B cell (primary cell): ENCODE measurements around the gene CDK4. TPM values are rescaled to one million over a fixed set of nuclear protein-coding genes. Genes with fewer than 3 reads are reported as not detected.

Source experiments
- ATAC-seq: fragments of 200-7000 bp; cut with Tn5 transposase; one replicate; pipeline ENCODE4 v1.10.0; 2021; ENCODE audit warnings: low read depth, mild to moderate bottlenecking, moderate number of reproducible peaks, moderate library complexity
- CTCF ChIA-PET: fragments of 350-600 bp; sonication (Branson Sonifier 250); formaldehyde crosslinking; loops from one replicate; lab custom pipeline; 2021; ENCODE audit warnings: antibody characterized with exemption, inconsistent platforms; lab: Charles Lee
- POLR2A ChIA-PET: fragments of 350-600 bp; sonication (Branson Sonifier 250); formaldehyde crosslinking; loops from one replicate; lab custom pipeline; 2021; ENCODE audit warnings: antibody characterized with exemption; lab: Charles Lee
- DNase-seq: peaks from one replicate; pipeline ENCODE4 v3.0.0; 2013
- H2AFZ ChIP-seq: 2 replicates; pipeline ENCODE4 v1.6.1; 2012; ENCODE audit warnings: mild to moderate bottlenecking, low read depth, low read length; ENCODE audit not compliant: insufficient read depth, poor library complexity, severe bottlenecking
- H3K27ac ChIP-seq, 2 donors: 1 replicate in 1 of 2; 2 replicates in 1 of 2; pipeline ENCODE4 v1.5.1; 2012 to 2013; ENCODE audit warnings: low read length in 2 of 2, mild to moderate bottlenecking in 2 of 2, moderate library complexity in 1 of 2
- H3K27me3 ChIP-seq, 4 experiments: fragments of 200-600 bp in 1 of 4; sonication (generic) in 1 of 4; replicated peaks in 1 of 4; 1 replicate in 2 of 4; 2 replicates in 2 of 4; pipeline versions ENCODE4 v1.6.1 to v1.7.0; 2013 to 2016; ENCODE audit warnings: low read length in 3 of 4, mild to moderate bottlenecking in 2 of 4, mixed read lengths in 1 of 4, moderate library complexity in 1 of 4; ENCODE audit not compliant: insufficient read depth in 4 of 4, control insufficient read depth in 3 of 4; ENCODE audit errors: control extremely low read depth in 1 of 4
- H3K36me3 ChIP-seq, 2 experiments: replicated peaks in 1 of 2; 1 replicate in 1 of 2; 2 replicates in 1 of 2; pipeline versions ENCODE4 v1.6.1 to v1.7.1; 2013; ENCODE audit warnings: low read length in 1 of 2; ENCODE audit not compliant: insufficient read depth in 2 of 2, control insufficient read depth in 1 of 2; ENCODE audit errors: control extremely low read depth in 1 of 2, extremely low read depth in 1 of 2
- H3K4me1 ChIP-seq, 2 donors: fragments of 200-600 bp in 1 of 2; sonication (generic) in 1 of 2; 1 replicate in 1 of 2; 2 replicates in 1 of 2; pipeline versions ENCODE4 v1.5.1 to v1.6.1; 2013 to 2017; ENCODE audit warnings: low read length in 2 of 2; ENCODE audit not compliant: control insufficient read depth in 2 of 2, insufficient read depth in 2 of 2
- H3K4me2 ChIP-seq: replicated peaks from 2 replicates; pipeline ENCODE3; 2012; ENCODE audit warnings: mild to moderate bottlenecking, low read depth, low read length; ENCODE audit not compliant: poor library complexity, severe bottlenecking
- H3K4me3 ChIP-seq, 5 experiments: fragments of 200-600 bp in 1 of 5; sonication (generic) in 1 of 5; 1 replicate in 3 of 5; 2 replicates in 2 of 5; pipeline versions ENCODE4 v1.5.1 to v1.7.0; 2011 to 2016; ENCODE audit warnings: low read length in 4 of 5, mild to moderate bottlenecking in 4 of 5, low read depth in 2 of 5, control low read depth in 1 of 5, moderate library complexity in 1 of 5; ENCODE audit not compliant: insufficient read depth in 1 of 5; ENCODE audit errors: control extremely low read depth in 1 of 5, extremely low read depth in 1 of 5
- H3K79me2 ChIP-seq: fragments of 200-600 bp; sonication (generic); one replicate; pipeline ENCODE4 v1.6.0; 2016; ENCODE audit warnings: low read length; ENCODE audit not compliant: control insufficient read depth, insufficient read depth
- H3K9ac ChIP-seq: fragments of 200-600 bp; sonication (generic); 2 replicates; pipeline ENCODE4 v1.6.1; 2017; ENCODE audit warnings: mild to moderate bottlenecking, low read length, moderate library complexity
- H3K9me3 ChIP-seq, 3 donors: one replicate each; pipeline versions ENCODE4 v1.6.1 to v1.7.1; 2013; ENCODE audit warnings: low read length in 2 of 3; ENCODE audit not compliant: control insufficient read depth in 2 of 3, insufficient read depth in 1 of 3; ENCODE audit errors: control extremely low read depth in 1 of 3
- H4K20me1 ChIP-seq: 2 replicates; pipeline ENCODE4 v1.6.0; 2012; ENCODE audit warnings: mild to moderate bottlenecking, low read length; ENCODE audit not compliant: insufficient read depth, control insufficient read depth, poor library complexity, severe bottlenecking
- H3K27ac Mint-ChIP-seq: one replicate; pipeline ENCODE4 v1.8.0; 2021; ENCODE audit warnings: mixed read lengths
- H3K27me3 Mint-ChIP-seq: one replicate; pipeline ENCODE4 v1.8.0; 2021; ENCODE audit warnings: mixed read lengths
- H3K4me1 Mint-ChIP-seq: one replicate; pipeline ENCODE4 v1.8.0; 2021; ENCODE audit warnings: mixed read lengths
- H3K4me3 Mint-ChIP-seq: one replicate; pipeline ENCODE4 v1.8.0; 2021; ENCODE audit warnings: mixed read lengths
- H3K9me3 Mint-ChIP-seq: one replicate; pipeline ENCODE4 v1.8.0; 2022; ENCODE audit warnings: mixed read lengths; ENCODE audit not compliant: insufficient read depth
- CTCF ChIP-seq: fragments of 200-600 bp; IDR thresholded peaks from one replicate; pipeline ENCODE4 v1.8.0; 2022; ENCODE audit warnings: antibody characterized with exemption, mild to moderate bottlenecking
- EZH2 ChIP-seq: IDR thresholded peaks from 2 replicates; pipeline ENCODE4 v1.6.1; 2012; ENCODE audit warnings: borderline replicate concordance, low read depth, mild to moderate bottlenecking, moderate library complexity, low read length; ENCODE audit not compliant: insufficient read depth, poor library complexity, severe bottlenecking
- WGBS: methylation state at CpG from one replicate; pipeline ENCODE4 v1.1.5; 2013; ENCODE audit warnings: missing lambda C conversion rate; ENCODE audit not compliant: insufficient coverage; 5-methylcytosine and 5-hydroxymethylcytosine counted together
- intact Hi-C: fragments of 100-400 bp; cut with micrococcal nuclease; formaldehyde crosslinking; loops from one replicate; pipeline ENCODE4 v1.10.0; 2022
- polyA plus RNA-seq: library from polyadenylated mRNA; depleted of rRNA; stranded (reverse); fragments of >200 nt; gene quantifications from 2 replicates; pipeline ENCODE4 v1.2.3, GENCODE V29; 2012
- total RNA-seq, 2 donors: library from RNA; stranded (reverse); fragments of 120-200 nt in 1 of 2; gene quantifications; 1 replicate in 1 of 2; 2 replicates in 1 of 2; pipeline versions ENCODE4 v1.2.3 to v1.2.4, GENCODE V29; 2013 to 2022

The CDK4 gene
- total and polyA plus RNA-seq, 2 donors (not counting 1 experiment from before 2014, with no cell fraction given), result 34.8 to 44.6 TPM

GRCh38 chr12:57796996-57797395 lies 44.9 kb upstream of the CDK4 start:
- Histone ChIP-seq H3K4me3 (no peak overlapping the region), H3K27ac (no peak overlapping the region), H2AFZ (no peak overlapping the region), H3K27me3 (no peaks in the 10 kb centered on the region), H3K9ac (no peak overlapping the region), H3K4me2 (no peak overlapping the region), H3K4me1 (no peaks in the 10 kb centered on the region), H3K36me3 (peaks cover 0 to 53% of the 10 kb centered on the region in 2 experiments), H4K20me1 (no peaks in the 10 kb centered on the region), H3K9me3 (no peaks in the 10 kb centered on the region), H3K79me2 (peaks cover 7% of the 10 kb centered on the region)
- no peak overlapping the region for H3K4me3 Mint-ChIP-seq
- POLR2A ChIA-PET, result interaction anchor here (0.6 kb wide), 1 partner anchor 224 kb away, joined by 3 read pairs; no protein-coding TSS in a partner anchor
- TF ChIP-seq EZH2 (no peak), CTCF (no peak)
- intact Hi-C loops, result no loop called here
- H3K27ac Mint-ChIP-seq, result no peak overlapping the region
- ATAC-seq (no peak), DNase-seq (no peak)
- no peaks in the 10 kb centered on the region for H3K27me3 Mint-ChIP-seq
- no peaks in the 10 kb centered on the region for H3K9me3 Mint-ChIP-seq
- CTCF ChIA-PET, result interaction anchor here (0.8 kb wide), 1 partner anchor 109 kb away, joined by 3 read pairs; no protein-coding TSS in a partner anchor
- no CpG with 5 or more reads among the region's 1 CpG for WGBS
- no peaks in the 10 kb centered on the region for H3K4me1 Mint-ChIP-seq

GRCh38 chr12:57795354-57795753 lies 43.2 kb upstream of the CDK4 start:
- ChIA-PET POLR2A (no interaction called here), CTCF (interaction anchor here (1.6 kb wide), 1 partner anchor 8 kb away, joined by 6 read pairs; no protein-coding TSS in a partner anchor)
- H3K4me3 ChIP-seq, result no peak overlapping the region
- H3K27me3 ChIP-seq, result no peaks in the 10 kb centered on the region
- H3K9ac ChIP-seq, result no peak overlapping the region
- DNase-seq, result no peak
- no peak overlapping the region for H3K27ac ChIP-seq
- Mint-ChIP-seq H3K4me1 (no peaks in the 10 kb centered on the region), H3K9me3 (no peaks in the 10 kb centered on the region), H3K4me3 (no peak overlapping the region), H3K27ac (no peak overlapping the region), H3K27me3 (no peaks in the 10 kb centered on the region)
- H3K4me2 ChIP-seq, result no peak overlapping the region
- H3K79me2 ChIP-seq, result peaks cover 7% of the 10 kb centered on the region
- peaks cover 0 to 62% of the 10 kb centered on the region in 2 experiments for H3K36me3 ChIP-seq
- H3K9me3 ChIP-seq, result no peaks in the 10 kb centered on the region
- intact Hi-C loops, result no loop called here
- WGBS, result 92% methylated on average over 3 of the region's 6 CpGs
- H3K4me1 ChIP-seq, result no peaks in the 10 kb centered on the region
- no peak for TF ChIP-seq EZH2
- no peak for TF ChIP-seq CTCF
- H4K20me1 ChIP-seq, result no peaks in the 10 kb centered on the region
- no peak for ATAC-seq
- no peak overlapping the region for H2AFZ ChIP-seq
